Peyer's patch (tissue), 4 donors: Measurements from ENCODE around the gene DUSP19.

ENCODE experiments used
- POLR2A ChIP-seq, 2 donors: fragments of 450-650 bp; IDR thresholded peaks; one replicate each; pipeline ENCODE4 v1.5.1; 2017; ENCODE audit warnings: antibody characterized with exemption in 2 of 2, mild to moderate bottlenecking in 2 of 2, moderate library complexity in 2 of 2
- TF ChIP-seq, protein P1 (sequence below), 6 experiments: fragments of 450-650 bp in 4 of 6; fragments of 200-600 bp in 2 of 6; sonication (generic) in 1 of 6; IDR thresholded peaks; one replicate each; pipeline ENCODE4 v1.5.1; 2017 to 2019; ENCODE audit warnings: antibody characterized with exemption in 6 of 6, mild to moderate bottlenecking in 3 of 6, moderate library complexity in 1 of 6

DNA sequence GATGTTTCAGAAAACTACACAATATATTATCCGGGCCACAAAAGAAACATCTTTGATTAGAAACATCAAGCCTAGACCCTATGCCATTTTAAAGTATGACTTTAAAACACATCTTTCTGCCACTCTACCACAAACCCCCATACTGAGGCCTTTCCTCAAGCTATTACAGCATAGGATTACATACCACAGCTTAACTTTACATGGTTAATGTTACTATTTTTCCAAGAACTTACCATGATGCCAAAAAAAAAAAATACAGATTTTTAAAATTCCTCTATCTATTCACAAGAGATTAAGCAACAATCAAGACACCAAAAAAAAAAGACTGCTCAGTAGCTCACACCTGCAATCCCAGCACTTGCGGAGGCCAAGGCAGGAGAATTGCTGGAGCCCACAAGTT, 49.3 kb upstream of the DUSP19 start:
- TF ChIP-seq, protein P1, sequence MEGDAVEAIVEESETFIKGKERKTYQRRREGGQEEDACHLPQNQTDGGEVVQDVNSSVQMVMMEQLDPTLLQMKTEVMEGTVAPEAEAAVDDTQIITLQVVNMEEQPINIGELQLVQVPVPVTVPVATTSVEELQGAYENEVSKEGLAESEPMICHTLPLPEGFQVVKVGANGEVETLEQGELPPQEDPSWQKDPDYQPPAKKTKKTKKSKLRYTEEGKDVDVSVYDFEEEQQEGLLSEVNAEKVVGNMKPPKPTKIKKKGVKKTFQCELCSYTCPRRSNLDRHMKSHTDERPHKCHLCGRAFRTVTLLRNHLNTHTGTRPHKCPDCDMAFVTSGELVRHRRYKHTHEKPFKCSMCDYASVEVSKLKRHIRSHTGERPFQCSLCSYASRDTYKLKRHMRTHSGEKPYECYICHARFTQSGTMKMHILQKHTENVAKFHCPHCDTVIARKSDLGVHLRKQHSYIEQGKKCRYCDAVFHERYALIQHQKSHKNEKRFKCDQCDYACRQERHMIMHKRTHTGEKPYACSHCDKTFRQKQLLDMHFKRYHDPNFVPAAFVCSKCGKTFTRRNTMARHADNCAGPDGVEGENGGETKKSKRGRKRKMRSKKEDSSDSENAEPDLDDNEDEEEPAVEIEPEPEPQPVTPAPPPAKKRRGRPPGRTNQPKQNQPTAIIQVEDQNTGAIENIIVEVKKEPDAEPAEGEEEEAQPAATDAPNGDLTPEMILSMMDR (IDR thresholded peaks at IDR 0.05): no peak
- TF ChIP-seq POLR2A (IDR thresholded peaks at IDR 0.05): no peak
